Activated CD8-positive, alpha-beta T cell treated with anti-CD3 and anti-CD28 coated beads for 36 hours (primary cell): ENCODE results near the gene HYI. TPM values are rescaled to one million over a fixed set of nuclear protein-coding genes. Genes with fewer than 3 reads are reported as not detected.
"Not testable (repeated sequence)": the region's sequence is repeated elsewhere in the genome, so short reads cannot be mapped to it uniquely, and the experiment has no call there.

ENCODE experiments used
- ATAC-seq: fragments of 200-7000 bp; cut with Tn5 transposase; one replicate; pipeline ENCODE4 v1.10.0; 2021; ENCODE audit warnings: mild to moderate bottlenecking, moderate library complexity
- CTCF ChIA-PET: fragments of 350-600 bp; sonication (Branson Sonifier 250); formaldehyde crosslinking; loops from one replicate; lab custom pipeline; 2021; ENCODE audit warnings: antibody characterized with exemption; lab: Charles Lee
- POLR2A ChIA-PET: fragments of 350-600 bp; sonication (Branson Sonifier 250); formaldehyde crosslinking; loops from one replicate; lab custom pipeline; 2021; ENCODE audit warnings: antibody characterized with exemption; lab: Charles Lee
- DNase-seq: peaks from one replicate; pipeline ENCODE4 v3.0.0-alpha.2; 2020
- H3K27ac Mint-ChIP-seq: one replicate; pipeline ENCODE4 v1.8.0; 2021; ENCODE audit warnings: mild to moderate bottlenecking, mixed read lengths
- H3K27me3 Mint-ChIP-seq: one replicate; pipeline ENCODE4 v1.8.0; 2021; ENCODE audit warnings: mixed read lengths
- H3K36me3 Mint-ChIP-seq: one replicate; pipeline ENCODE4 v1.8.0; 2021; ENCODE audit warnings: low read depth, mixed read lengths
- H3K4me1 Mint-ChIP-seq: one replicate; pipeline ENCODE4 v1.8.0; 2021; ENCODE audit warnings: low read depth, mixed read lengths
- H3K4me3 Mint-ChIP-seq: one replicate; pipeline ENCODE4 v1.8.0; 2021; ENCODE audit warnings: mild to moderate bottlenecking, moderate library complexity, mixed read lengths
- H3K9me3 Mint-ChIP-seq: one replicate; pipeline ENCODE4 v1.8.0; 2021; ENCODE audit warnings: mixed read lengths
- CTCF ChIP-seq: fragments of 200-600 bp; IDR thresholded peaks from one replicate; pipeline ENCODE4 v1.8.0; 2022; ENCODE audit warnings: antibody characterized with exemption, mild to moderate bottlenecking
- intact Hi-C: fragments of 100-400 bp; cut with micrococcal nuclease; formaldehyde crosslinking; loops from one replicate; pipeline ENCODE4 v1.10.0; 2022
- total RNA-seq, 2 experiments: library from RNA; stranded (reverse); gene quantifications; one replicate each; pipeline ENCODE4 v1.2.3, GENCODE V29; 2021

Gene HYI
- 1 to 10 TPM; 4.1 to 5.6 TPM for total RNA-seq

GRCh38 chr1:43453442-43454269, at the start of gene HYI:
Gene HYI, minus strand, starts transcription at chr1:43453931. Its CDS starts 138 bp downstream, at chr1:43453793.
- POLR2A ChIA-PET: interaction anchor here (0.7 to 1.9 kb wide), 13 partner anchors 8 to 492 kb away, joined by 3 to 7 read pairs (median 3); partner anchors contain the start of genes CFAP57, EBNA1BP2 and KDM4A
- H3K4me3 Mint-ChIP-seq: peak within 1 kb of the TSS; percentile 77
- peak; percentile 79 for DNase-seq
- TF ChIP-seq CTCF: no peak
- peaks cover 26% of the 10 kb centered on the region for H3K27me3 Mint-ChIP-seq
- peaks cover 2% of the 10 kb centered on the region for H3K9me3 Mint-ChIP-seq
- peaks cover 15% of the 10 kb centered on the region for H3K4me1 Mint-ChIP-seq
- intact Hi-C loops: no loop called here
- H3K27ac Mint-ChIP-seq: peak within 1 kb of the TSS; percentile 76
- ATAC-seq: peak; percentile 67
- peaks cover 15% of the 10 kb centered on the region for H3K36me3 Mint-ChIP-seq
- CTCF ChIA-PET: interaction anchor here (0.9 to 1.8 kb wide), 4 partner anchors 10 to 227 kb away, joined by 3 to 7 read pairs (median 4); no protein-coding TSS in a partner anchor

GRCh38 chr1:43501806-43502205, 48.1 kb upstream of the HYI start:
- not testable (repeated sequence) for H3K36me3 Mint-ChIP-seq

DNA sequence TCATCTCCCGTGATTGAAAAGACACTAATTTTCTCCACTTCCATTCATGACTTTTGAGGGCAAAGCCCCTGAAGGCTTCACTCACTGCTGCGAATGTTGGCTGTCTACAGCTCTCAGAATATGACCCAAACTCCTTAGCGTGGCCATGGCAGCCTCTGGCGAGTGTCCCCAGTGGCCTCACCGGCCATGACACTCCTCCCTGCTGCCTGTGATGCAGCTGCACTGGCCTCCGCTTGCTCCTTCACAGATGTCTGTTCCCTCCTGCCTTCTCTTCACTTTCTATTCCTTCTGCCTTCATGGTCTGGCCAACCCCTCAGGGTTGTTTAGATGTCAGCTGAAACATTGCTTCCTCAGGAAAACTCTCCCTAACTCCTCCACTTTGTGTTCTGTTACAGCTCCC, 46.2 kb upstream of the HYI start:
- Mint-ChIP-seq H3K27me3 (peaks cover 9% of the 10 kb centered on the region), H3K4me3 (no peak overlapping the region), H3K36me3 (no peaks in the 10 kb centered on the region), H3K9me3 (no peaks in the 10 kb centered on the region), H3K4me1 (no peaks in the 10 kb centered on the region), H3K27ac (no peak overlapping the region)
- intact Hi-C loops: no loop called here
- DNase-seq (no peak), ATAC-seq (no peak)
- ChIA-PET CTCF (no interaction called here), POLR2A (interaction anchor here (0.7 kb wide), 1 partner anchor 426 kb away, joined by 3 read pairs; no protein-coding TSS in a partner anchor)
- TF ChIP-seq CTCF: no peak

More at GRCh38 chr1:43501806-43502205, 48.1 kb upstream of the HYI start:
- CTCF ChIA-PET, H3K27me3 Mint-ChIP-seq, H3K4me1 Mint-ChIP-seq, ATAC-seq, H3K4me3 Mint-ChIP-seq, intact Hi-C loops, H3K27ac Mint-ChIP-seq, POLR2A ChIA-PET, DNase-seq, H3K9me3 Mint-ChIP-seq: not testable (repeated sequence)

GRCh38 chr1:43495204-43495603, 41.5 kb upstream of the HYI start:
- H3K4me1 Mint-ChIP-seq: no peaks in the 10 kb centered on the region
- CTCF ChIA-PET: no interaction called here
- H3K36me3 Mint-ChIP-seq: peaks cover 2% of the 10 kb centered on the region
- no peak for TF ChIP-seq CTCF
- POLR2A ChIA-PET: no interaction called here
- H3K4me3 Mint-ChIP-seq: no peak overlapping the region
- no peak overlapping the region for H3K27ac Mint-ChIP-seq
- intact Hi-C loops: no loop called here
- DNase-seq (no peak), ATAC-seq (no peak)
- H3K27me3 Mint-ChIP-seq: peaks cover 8% of the 10 kb centered on the region
- peaks cover 7% of the 10 kb centered on the region for H3K9me3 Mint-ChIP-seq

DNA sequence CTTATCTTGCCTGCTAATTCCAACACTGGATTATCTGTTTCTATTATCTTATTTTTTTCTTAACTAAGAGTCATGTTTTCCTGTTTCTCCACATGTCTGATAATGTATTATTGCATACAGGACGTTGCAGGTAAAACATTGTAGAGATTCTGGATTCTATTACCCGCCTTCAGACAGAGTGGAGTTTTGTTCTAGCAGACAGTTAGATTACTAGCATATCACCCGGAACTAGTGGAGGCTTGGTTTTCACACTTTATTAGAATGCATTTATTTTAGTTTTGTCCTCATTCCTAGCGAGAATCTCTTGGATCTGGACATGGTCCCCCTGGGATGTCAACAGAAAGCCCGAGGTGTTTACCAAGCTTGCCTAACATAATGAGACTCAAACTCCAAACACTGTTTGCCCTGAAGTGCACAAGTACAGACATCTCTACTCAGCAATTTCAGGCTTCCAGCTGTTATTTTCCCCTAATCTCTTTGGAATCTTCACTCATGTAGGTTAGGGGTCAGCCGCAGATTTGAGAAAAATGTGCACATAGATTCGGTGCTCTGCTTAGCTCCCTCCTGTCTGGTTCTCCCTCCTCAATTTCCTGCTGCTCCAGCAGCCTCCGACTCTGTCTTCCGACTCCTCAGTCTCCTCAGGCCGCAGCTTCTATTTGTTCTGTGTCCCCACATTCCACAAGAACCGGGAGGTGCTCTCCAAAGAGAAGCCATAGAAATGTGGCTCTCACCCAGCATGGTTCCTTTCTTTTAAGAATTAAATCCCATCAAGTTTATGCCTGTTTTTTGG, 40.1 kb upstream of the HYI start:
- ATAC-seq (no peak), DNase-seq (no peak)
- Mint-ChIP-seq H3K27me3 (peaks cover 3% of the 10 kb centered on the region), H3K4me1 (no peaks in the 10 kb centered on the region), H3K4me3 (no peak overlapping the region), H3K36me3 (peaks cover 2% of the 10 kb centered on the region), H3K27ac (no peak overlapping the region), H3K9me3 (peaks cover 12% of the 10 kb centered on the region)
- POLR2A ChIA-PET: no interaction called here
- CTCF ChIA-PET: no interaction called here
- TF ChIP-seq CTCF: no peak
- intact Hi-C loops: no loop called here
